Skeletal muscle satellite cell (primary cell): ENCODE data around the gene PUSL1.
"Not testable (repeated sequence)": the region's sequence is repeated elsewhere in the genome, so short reads cannot be mapped to it uniquely, and the experiment has no call there.

Source experiments
- H3K27me3 ChIP-seq: 2 replicates; pipeline ENCODE4 v1.7.0; 2013; ENCODE audit warnings: low read length; ENCODE audit not compliant: control insufficient read depth, insufficient read depth
- H3K36me3 ChIP-seq: 2 replicates; pipeline ENCODE4 v1.7.0; 2013; ENCODE audit warnings: mild to moderate bottlenecking, control low read depth, low read length; ENCODE audit not compliant: insufficient read depth
- H3K4me1 ChIP-seq: 2 replicates; pipeline ENCODE4 v1.7.0; 2013; ENCODE audit warnings: low read length; ENCODE audit not compliant: control insufficient read depth, insufficient read depth
- H3K4me2 ChIP-seq: 2 replicates; pipeline ENCODE4 v1.7.0; 2013; ENCODE audit warnings: mild to moderate bottlenecking, low read length
- H3K4me3 ChIP-seq: 2 replicates; pipeline ENCODE4 v1.7.0; 2013; ENCODE audit warnings: low read length
- H3K9ac ChIP-seq: 2 replicates; pipeline ENCODE4 v1.7.0; 2013; ENCODE audit warnings: mild to moderate bottlenecking, low read depth, low read length, moderate library complexity
- H3K9me3 ChIP-seq: replicated peaks from 2 replicates; pipeline ENCODE4 v1.7.0; 2013; ENCODE audit warnings: mild to moderate bottlenecking, control low read depth, low read length

Gene PUSL1

DNA sequence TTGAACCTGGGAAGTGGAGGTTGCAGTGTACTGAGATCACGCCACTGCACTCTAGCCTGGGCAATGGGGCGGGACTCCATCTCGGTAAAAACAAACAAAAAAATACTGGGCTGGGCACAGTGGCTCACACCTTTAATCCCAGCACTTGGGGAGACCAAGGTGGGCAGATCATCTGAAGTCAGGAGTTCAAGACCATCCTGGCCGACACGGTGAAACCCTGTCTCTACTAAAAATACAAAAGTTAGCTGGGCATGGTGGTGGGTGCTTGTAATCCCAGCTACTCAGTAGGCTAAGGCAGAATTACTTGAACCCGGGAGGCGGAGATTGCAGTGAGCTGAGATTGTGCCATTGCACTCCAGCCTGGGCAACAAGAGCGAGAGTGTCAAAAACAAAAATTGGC is 7.8 kb downstream of the PUSL1 start:
- H3K9ac ChIP-seq, H3K4me2 ChIP-seq, H3K27me3 ChIP-seq, H3K9me3 ChIP-seq, H3K4me3 ChIP-seq: not testable (repeated sequence)
- Histone ChIP-seq H3K4me1 (peaks cover 26% of the 10 kb centered on the region), H3K36me3 (peaks cover 69% of the 10 kb centered on the region)

DNA sequence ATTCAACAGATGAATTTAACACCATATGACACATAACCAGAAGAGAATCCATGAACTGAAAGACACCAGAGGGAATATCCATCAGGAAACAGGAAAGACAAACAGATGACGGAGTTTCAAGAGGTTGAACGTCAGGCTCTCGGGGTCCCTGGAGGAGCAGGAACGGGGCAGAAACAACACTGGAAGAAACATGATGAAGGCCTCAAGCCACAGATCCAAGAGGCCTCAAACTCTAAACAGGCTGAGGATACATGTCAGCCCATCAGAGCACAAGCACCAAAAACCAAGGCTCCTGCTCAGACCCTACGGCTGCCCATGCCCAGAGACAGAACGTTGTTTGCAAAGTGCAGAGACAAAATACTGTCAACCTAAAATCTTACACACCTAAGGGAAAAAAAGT is 9.0 kb downstream of the PUSL1 start:
- Histone ChIP-seq H3K4me1 (peaks cover 32% of the 10 kb centered on the region), H3K9me3 (no peaks in the 10 kb centered on the region), H3K4me3 (no peak overlapping the region), H3K27me3 (no peaks in the 10 kb centered on the region), H3K9ac (no peak overlapping the region), H3K36me3 (peaks cover 59% of the 10 kb centered on the region), H3K4me2 (no peak overlapping the region)

DNA sequence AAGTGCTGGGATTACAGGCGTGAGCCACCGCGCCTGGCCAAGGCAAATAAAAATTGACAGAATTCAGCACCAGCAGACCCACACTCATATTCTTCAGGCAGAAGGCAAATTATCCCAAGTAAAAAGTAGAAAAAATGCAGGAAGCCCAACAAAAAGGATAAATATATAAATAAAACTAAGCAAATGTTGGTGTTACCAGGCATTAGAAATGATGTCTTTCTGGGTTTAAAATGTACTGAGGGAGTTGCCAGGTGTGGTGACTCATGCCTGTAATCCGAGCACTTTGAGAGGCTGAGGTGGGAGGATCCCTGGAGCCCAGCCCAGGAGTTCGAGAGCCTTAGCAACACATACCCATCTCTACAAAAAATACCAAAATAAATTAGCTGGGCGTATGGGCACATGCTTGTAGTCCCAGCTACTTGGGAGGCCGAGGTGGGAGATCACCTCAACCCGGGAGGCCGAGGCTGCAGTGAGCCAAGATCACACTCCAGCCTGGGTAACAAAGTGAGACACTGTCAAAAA is 9.8 kb downstream of the PUSL1 start:
- Histone ChIP-seq H3K4me2 (peak overlapping the region; percentile 28), H3K36me3 (peaks cover 51% of the 10 kb centered on the region), H3K4me1 (peaks cover 38% of the 10 kb centered on the region), H3K27me3 (no peaks in the 10 kb centered on the region), H3K4me3 (no peak overlapping the region), H3K9ac (no peak overlapping the region), H3K9me3 (no peaks in the 10 kb centered on the region)

DNA sequence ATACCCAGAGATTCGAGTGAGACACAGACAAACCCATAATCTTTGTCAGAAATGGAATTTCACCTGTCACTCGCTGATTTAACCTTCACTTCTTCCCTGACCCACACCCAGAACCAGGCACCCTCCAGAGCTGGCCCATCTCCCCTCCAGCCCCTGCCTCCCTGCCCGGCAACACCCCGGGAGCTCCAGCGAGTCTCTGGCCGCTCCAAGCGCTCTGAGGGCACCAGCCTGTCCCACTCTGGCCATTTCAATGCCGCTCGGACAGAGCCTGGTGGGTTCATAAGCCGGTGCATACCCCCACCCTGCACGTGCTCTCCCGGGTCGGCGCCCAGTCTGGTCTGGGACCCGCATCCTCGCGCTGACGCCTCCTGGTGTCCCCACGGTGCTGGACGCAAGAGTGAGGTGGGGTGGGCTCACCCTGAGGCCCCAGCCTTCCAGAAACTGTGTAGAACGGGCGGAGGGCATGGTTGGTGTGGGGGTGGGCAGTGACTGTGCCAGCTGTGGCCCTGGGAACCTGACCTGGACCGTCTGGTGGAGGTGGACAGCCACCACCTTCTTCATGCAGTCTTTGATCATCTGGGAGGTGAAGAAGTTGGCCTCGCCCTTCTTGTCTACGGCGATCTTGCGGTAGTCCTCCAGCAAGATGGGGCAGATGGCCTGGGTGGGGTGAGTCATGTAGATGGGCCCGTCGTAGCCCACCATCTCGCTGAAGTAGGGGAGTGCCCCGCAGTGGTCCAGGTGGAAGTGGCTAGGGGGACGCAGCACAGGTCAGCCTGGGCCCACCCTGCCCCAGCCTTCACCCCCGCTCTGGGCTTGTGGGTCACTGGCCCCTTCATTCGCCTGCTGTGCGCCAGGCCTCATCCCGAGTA is 10.6 kb downstream of the PUSL1 start:
- Histone ChIP-seq H3K4me2 (no peak overlapping the region), H3K36me3 (peaks cover 43% of the 10 kb centered on the region), H3K4me3 (no peak overlapping the region), H3K27me3 (no peaks in the 10 kb centered on the region), H3K9ac (no peak overlapping the region), H3K4me1 (peaks cover 43% of the 10 kb centered on the region), H3K9me3 (no peaks in the 10 kb centered on the region)

DNA sequence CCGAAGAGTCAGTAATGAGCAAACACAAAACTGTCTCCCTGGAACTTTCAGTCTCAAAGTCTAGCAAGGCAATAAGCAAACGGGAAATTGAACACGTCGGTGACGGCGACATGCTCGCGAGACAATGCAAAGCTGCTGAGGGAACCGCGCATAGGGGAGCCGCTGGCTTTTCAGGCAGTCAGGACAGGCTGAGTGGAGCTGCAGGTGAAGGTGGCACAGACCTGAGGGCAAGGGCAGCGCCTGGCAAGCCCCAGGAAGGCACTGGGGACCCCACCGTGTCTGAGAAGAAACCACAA is 11.2 kb downstream of the PUSL1 start:
- H3K27me3 ChIP-seq, result no peaks in the 10 kb centered on the region
- H3K9me3 ChIP-seq, result no peaks in the 10 kb centered on the region
- H3K4me2 ChIP-seq, result no peak overlapping the region
- no peak overlapping the region for H3K4me3 ChIP-seq
- no peak overlapping the region for H3K9ac ChIP-seq
- peaks cover 43% of the 10 kb centered on the region for H3K4me1 ChIP-seq
- H3K36me3 ChIP-seq, result peaks cover 37% of the 10 kb centered on the region

DNA sequence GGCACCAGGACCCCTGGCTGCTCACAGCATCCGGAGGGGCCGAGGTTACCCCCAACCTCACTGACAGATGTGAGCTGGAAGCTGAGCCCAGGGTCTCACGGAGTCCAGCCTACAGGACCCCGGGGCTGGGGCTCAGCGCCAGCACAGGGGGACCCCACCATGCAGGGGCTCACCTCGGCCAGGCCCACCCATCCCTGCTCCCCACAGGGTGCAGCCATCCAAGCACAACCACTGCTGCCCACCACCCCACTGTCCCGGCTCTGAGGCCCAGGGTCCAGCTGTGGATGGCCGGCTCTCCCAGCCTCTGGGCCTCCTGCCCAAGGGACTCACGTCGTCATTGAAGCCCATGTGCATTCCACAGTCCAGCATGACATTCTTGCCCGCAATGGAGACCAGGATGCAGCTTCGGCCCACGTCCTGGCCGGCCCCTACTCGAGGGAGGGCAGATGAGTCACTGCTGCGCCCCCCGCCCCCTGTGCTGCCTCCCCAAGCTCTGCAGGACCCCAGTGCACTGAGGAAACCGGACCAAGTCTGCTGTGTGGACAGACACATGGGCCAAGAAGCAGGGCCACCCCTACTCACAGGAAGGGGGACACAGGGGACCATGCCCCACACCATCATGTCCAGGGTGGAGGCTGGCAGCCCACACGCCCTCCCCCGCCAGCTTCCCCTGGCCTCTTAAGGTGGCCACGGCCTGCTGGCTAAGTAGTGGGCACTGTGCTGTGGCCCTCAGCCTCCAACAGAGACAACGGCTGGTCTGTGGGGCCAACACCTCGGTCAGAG is 12.5 kb downstream of the PUSL1 start:
- peaks cover 30% of the 10 kb centered on the region for H3K36me3 ChIP-seq
- H3K9ac ChIP-seq, result no peak overlapping the region
- peak overlapping the region; percentile 39 for H3K4me3 ChIP-seq
- H3K27me3 ChIP-seq, result no peaks in the 10 kb centered on the region
- H3K9me3 ChIP-seq, result no peaks in the 10 kb centered on the region
- peaks cover 49% of the 10 kb centered on the region for H3K4me1 ChIP-seq
- peak overlapping the region; percentile 62 for H3K4me2 ChIP-seq

DNA sequence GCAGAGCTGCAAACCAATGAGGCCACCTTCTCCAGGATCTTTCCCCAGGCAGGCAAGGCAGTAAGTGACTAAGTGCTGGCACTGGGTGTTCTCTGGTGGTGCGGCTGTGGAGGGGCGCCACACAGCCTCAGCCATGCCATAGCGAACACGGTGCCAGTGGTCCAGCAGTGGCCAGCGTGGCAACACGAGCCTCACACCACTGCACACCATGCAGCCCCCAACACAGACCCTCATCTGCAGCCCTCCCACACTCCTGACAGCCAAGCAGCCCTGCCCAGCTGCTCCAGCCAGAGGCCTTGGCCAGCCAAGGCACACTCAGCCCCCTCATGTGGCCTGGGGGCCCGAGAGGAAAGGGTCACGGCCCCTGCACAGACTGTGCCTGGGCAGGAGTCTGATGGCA is 13.1 kb downstream of the PUSL1 start:
- Histone ChIP-seq H3K9ac (no peak overlapping the region), H3K9me3 (no peaks in the 10 kb centered on the region), H3K27me3 (no peaks in the 10 kb centered on the region), H3K36me3 (peaks cover 27% of the 10 kb centered on the region), H3K4me1 (peaks cover 51% of the 10 kb centered on the region), H3K4me3 (peak overlapping the region; percentile 39), H3K4me2 (peak overlapping the region; percentile 62)

- H3K27me3 ChIP-seq, result no peaks in the 10 kb centered on the region
- peak overlapping the region; percentile 15 for H3K4me2 ChIP-seq
- no peaks in the 10 kb centered on the region for H3K9me3 ChIP-seq
- H3K9ac ChIP-seq, result no peak overlapping the region
- H3K4me1 ChIP-seq, result peaks cover 51% of the 10 kb centered on the region
- no peak overlapping the region for H3K4me3 ChIP-seq
- peaks cover 30% of the 10 kb centered on the region for H3K36me3 ChIP-seq
Measured at GRCh38 chr1:1322418-1322817, 14.0 kb downstream of the PUSL1 start.

DNA sequence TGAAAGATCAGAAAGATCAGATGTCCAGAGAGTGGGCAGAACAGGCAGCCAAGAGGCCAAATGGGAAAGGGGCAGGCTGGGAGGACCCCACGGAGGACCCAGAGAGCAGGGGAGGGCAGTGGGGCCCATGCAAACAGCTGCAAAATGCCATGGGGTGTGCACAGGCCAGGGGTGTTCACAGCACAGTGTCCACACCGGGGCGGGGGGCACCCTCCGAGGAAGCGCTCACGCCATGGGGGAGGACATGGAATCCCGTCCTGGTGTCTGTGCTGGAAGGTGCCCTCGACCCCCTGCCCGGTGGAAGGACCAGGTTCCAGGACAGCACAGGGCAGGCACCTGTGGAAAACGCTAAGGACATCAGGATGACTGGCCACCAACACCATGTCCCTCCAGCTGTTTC is 14.6 kb downstream of the PUSL1 start:
- H3K27me3 ChIP-seq, result no peaks in the 10 kb centered on the region
- H3K4me2 ChIP-seq, result peak overlapping the region; percentile 71
- no peaks in the 10 kb centered on the region for H3K9me3 ChIP-seq
- no peak overlapping the region for H3K4me3 ChIP-seq
- no peak overlapping the region for H3K9ac ChIP-seq
- H3K36me3 ChIP-seq, result peaks cover 32% of the 10 kb centered on the region
- H3K4me1 ChIP-seq, result peaks cover 45% of the 10 kb centered on the region

DNA sequence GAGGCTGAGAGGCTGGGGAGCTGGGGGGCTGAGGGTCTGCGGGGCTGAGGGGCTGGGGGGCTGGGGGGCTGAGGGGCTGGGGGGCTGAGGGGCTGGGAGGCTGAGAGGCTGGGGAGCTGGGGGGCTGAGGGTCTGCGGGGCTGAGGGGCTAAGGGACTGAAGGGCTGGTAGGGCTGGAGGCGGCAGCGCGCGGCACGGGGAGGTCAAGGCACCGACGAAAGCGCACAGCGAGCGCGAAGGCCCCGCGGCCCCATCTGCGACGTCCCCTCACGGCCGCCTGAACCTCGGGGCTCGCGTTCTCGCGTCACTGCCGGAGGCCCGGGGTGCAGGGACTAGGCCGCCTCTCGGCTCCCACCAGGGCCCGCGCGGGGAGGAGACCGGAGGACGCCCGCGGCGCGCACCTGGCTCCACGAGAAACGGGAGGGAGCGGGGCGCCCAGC is 15.7 kb downstream of the PUSL1 start:
- Histone ChIP-seq H3K9me3 (no peaks in the 10 kb centered on the region), H3K36me3 (peaks cover 31% of the 10 kb centered on the region)

DNA sequence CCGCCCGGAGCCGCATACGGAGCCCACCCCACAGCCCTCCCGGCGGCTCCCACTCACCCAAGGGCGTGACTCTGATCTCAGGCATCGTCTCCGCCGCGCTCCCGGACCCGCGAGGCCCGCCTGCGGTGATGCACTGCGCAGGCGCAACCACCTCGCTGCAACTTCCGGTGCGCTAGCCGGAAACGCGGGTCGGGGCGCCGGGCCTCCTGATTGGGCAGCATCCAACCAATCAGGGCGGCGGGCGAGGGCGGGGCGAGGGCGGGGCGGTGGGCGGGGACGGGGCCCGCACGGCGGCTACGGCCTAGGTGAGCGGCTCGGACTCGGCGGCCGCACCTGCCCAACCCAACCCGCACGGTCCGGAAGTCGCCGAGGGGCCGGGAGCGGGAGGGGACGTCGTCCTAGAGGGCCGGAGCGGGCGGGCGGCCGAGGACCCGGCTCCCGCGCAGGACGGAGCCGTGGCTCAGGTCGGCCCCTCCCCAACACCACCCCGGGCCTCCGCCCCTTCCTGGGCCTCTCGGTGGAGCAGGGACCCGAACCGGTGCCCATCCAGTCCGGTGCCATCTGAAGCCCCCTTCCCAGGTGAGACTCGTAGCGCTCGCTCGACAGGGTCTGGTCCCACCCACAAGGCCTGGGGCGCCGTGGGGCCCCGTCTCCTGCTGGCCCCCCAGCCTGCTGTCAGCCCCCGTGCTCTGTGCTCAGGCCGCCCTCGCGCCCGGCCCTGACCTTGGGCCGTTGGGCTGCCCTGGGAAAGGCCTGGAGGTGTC is 16.3 kb downstream of the PUSL1 start, which contains the start of the genes CPTP and INTS11:
CPTP (plus strand) TSS at position 279 of the 764 bp plus-strand sequence. CDS start 2,109 bp downstream, outside the sequence.
INTS11 (minus strand) TSS at position 137 of the 764 bp plus-strand sequence; CDS start at position 85, 52 bp downstream.
- Histone ChIP-seq H3K4me3 (peak within 1 kb of the TSS; percentile 99), H3K4me1 (peaks cover 34% of the 10 kb centered on the region), H3K36me3 (peaks cover 25% of the 10 kb centered on the region), H3K4me2 (peak within 1 kb of the TSS; percentile 85), H3K9me3 (no peaks in the 10 kb centered on the region), H3K27me3 (no peaks in the 10 kb centered on the region), H3K9ac (peak within 1 kb of the TSS; percentile 98)

More for the DNA sequence above, 15.7 kb downstream of the PUSL1 start:
- Histone ChIP-seq H3K4me1 (peaks cover 35% of the 10 kb centered on the region), H3K4me3 (peak overlapping the region; percentile 99), H3K27me3 (no peaks in the 10 kb centered on the region), H3K9ac (peak overlapping the region; percentile 98), H3K4me2 (peak overlapping the region; percentile 85)
